ENCODE measurements around the gene HTR1D.

Gene HTR1D

DNA sequence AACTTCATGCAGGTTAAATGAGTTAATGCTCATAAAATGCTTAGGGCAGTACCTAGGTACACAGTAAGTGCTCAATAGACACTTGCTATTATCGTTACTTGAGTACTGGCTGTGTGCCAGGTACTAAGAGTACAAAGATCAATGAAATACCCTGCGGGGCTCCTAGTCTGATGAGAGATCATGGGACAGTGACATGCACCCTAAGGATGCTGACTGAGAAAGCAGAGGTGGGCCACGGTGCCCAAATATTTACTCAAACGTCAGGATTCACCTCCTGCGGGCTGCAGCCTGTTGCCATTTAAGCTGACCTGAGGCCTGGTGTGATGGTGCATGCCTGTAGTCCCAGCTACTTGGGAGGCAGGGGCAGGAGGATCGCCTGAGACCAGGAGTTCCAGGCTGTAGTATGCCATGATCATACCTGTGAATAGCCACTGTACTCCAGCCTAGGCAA, 28.8 kb downstream of the HTR1D start:
- Histone ChIP-seq H4K8ac (ENCODE audit: low read depth, low read length) (no peak overlapping the region), H3K56ac (ENCODE audit: low read length) (no peak overlapping the region), H3K9ac (ENCODE audit: low read length) (no peak overlapping the region), H3K4ac (ENCODE audit: low read depth, low read length) (no peak overlapping the region), H3K27me3 (ENCODE audit: insufficient read depth, low read length, poor library complexity) (no peaks in the 10 kb centered on the region), H3K36me3 (ENCODE audit: control insufficient read depth, insufficient read depth, low read length) (no peaks in the 10 kb centered on the region), H3K4me1 (ENCODE audit: control insufficient read depth, low read depth, low read length) (no peaks in the 10 kb centered on the region), H3K79me1 (ENCODE audit: low read length) (no peaks in the 10 kb centered on the region), H3K23ac (ENCODE audit: low read length) (no peak overlapping the region), H4K5ac (ENCODE audit: low read length) (no peak overlapping the region), H2BK15ac (replicated peaks; ENCODE audit: low read depth) (no peak overlapping the region), H3K79me2 (ENCODE audit: control insufficient read depth, insufficient read depth, low read length) (no peaks in the 10 kb centered on the region), H2BK120ac (ENCODE audit: low read depth, low read length) (no peak overlapping the region), H3K4me3 (ENCODE audit: low read length) (no peak overlapping the region), H3K18ac (ENCODE audit: low read length) (no peak overlapping the region), H3K27ac (ENCODE audit: low read depth, low read length) (no peak overlapping the region), H3K4me2 (ENCODE audit: low read length) (no peak overlapping the region), H2BK5ac (ENCODE audit: low read length) (no peak overlapping the region), H2AK5ac (ENCODE audit: low read length) (no peak overlapping the region)
- DNase-seq, result no peak
- no CpG with 5 or more reads among the region's 6 CpGs for WGBS (ENCODE audit: extremely low coverage, insufficient coverage, low lambda C conversion rate)

- no peak overlapping the region for H3K4me2 ChIP-seq (ENCODE audit: low read length)
- no CpG with 5 or more reads among the region's 5 CpGs for WGBS (ENCODE audit: extremely low coverage, insufficient coverage, low lambda C conversion rate)
- H3K4me1 ChIP-seq (ENCODE audit: control insufficient read depth, low read depth, low read length), result no peaks in the 10 kb centered on the region
- H3K79me2 ChIP-seq (ENCODE audit: control insufficient read depth, insufficient read depth, low read length), result no peaks in the 10 kb centered on the region
- H4K8ac ChIP-seq (ENCODE audit: low read depth, low read length), result no peak overlapping the region
- H3K9ac ChIP-seq (ENCODE audit: low read length), result no peak overlapping the region
- no peak overlapping the region for H3K4ac ChIP-seq (ENCODE audit: low read depth, low read length)
- H3K56ac ChIP-seq (ENCODE audit: low read length), result no peak overlapping the region
- no peak for DNase-seq
- H3K4me3 ChIP-seq (ENCODE audit: low read length), result no peak overlapping the region
- no peak overlapping the region for H2AK5ac ChIP-seq (ENCODE audit: low read length)
- no peak overlapping the region for H2BK120ac ChIP-seq (ENCODE audit: low read depth, low read length)
- H4K5ac ChIP-seq (ENCODE audit: low read length), result no peak overlapping the region
- H3K23ac ChIP-seq (ENCODE audit: low read length), result no peak overlapping the region
- H3K27me3 ChIP-seq (ENCODE audit: insufficient read depth, low read length, poor library complexity), result no peaks in the 10 kb centered on the region
- H3K79me1 ChIP-seq (ENCODE audit: low read length), result no peaks in the 10 kb centered on the region
- no peak overlapping the region for H2BK15ac ChIP-seq (replicated peaks; ENCODE audit: low read depth)
- H2BK5ac ChIP-seq (ENCODE audit: low read length), result no peak overlapping the region
- no peak overlapping the region for H3K27ac ChIP-seq (ENCODE audit: low read depth, low read length)
- no peaks in the 10 kb centered on the region for H3K36me3 ChIP-seq (ENCODE audit: control insufficient read depth, insufficient read depth, low read length)
- no peak overlapping the region for H3K18ac ChIP-seq (ENCODE audit: low read length)
Observed at GRCh38 chr1:23187637-23188036, 29.7 kb downstream of the HTR1D start.

DNA sequence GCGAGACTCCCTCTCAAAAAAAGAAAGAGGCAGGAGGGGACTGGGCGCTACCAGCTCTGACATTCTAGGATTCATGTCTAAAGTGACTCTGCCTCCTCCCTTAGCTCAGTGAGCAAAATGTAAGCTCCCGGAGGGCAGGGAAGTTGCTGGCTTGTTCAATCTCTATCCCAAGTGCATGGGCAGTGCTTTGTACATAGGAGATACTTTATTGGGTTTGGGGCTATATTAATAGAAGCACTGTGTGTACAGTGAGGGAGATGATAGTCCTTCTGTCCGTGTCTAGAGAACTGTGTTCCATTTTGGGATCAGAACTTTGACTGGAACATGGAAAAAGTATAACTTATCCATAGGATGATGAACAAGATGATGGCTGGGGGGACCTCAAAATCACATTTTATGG, 31.9 kb downstream of the HTR1D start:
- Histone ChIP-seq H3K27ac (ENCODE audit: low read depth, low read length) (no peak overlapping the region), H2AK5ac (ENCODE audit: low read length) (no peak overlapping the region), H3K36me3 (ENCODE audit: control insufficient read depth, insufficient read depth, low read length) (no peaks in the 10 kb centered on the region), H2BK5ac (ENCODE audit: low read length) (no peak overlapping the region), H3K4me3 (ENCODE audit: low read length) (no peak overlapping the region), H2BK15ac (replicated peaks; ENCODE audit: low read depth) (no peak overlapping the region), H3K18ac (ENCODE audit: low read length) (no peak overlapping the region), H4K5ac (ENCODE audit: low read length) (no peak overlapping the region), H4K8ac (ENCODE audit: low read depth, low read length) (no peak overlapping the region), H3K79me1 (ENCODE audit: low read length) (no peaks in the 10 kb centered on the region), H3K27me3 (ENCODE audit: insufficient read depth, low read length, poor library complexity) (no peaks in the 10 kb centered on the region), H3K23ac (ENCODE audit: low read length) (no peak overlapping the region), H3K4me2 (ENCODE audit: low read length) (no peak overlapping the region), H3K4me1 (ENCODE audit: control insufficient read depth, low read depth, low read length) (no peaks in the 10 kb centered on the region), H3K79me2 (ENCODE audit: control insufficient read depth, insufficient read depth, low read length) (no peaks in the 10 kb centered on the region), H3K56ac (ENCODE audit: low read length) (no peak overlapping the region), H3K9ac (ENCODE audit: low read length) (no peak overlapping the region), H2BK120ac (ENCODE audit: low read depth, low read length) (no peak overlapping the region), H3K4ac (ENCODE audit: low read depth, low read length) (no peak overlapping the region)
- no CpG with 5 or more reads among the region's 4 CpGs for WGBS (ENCODE audit: extremely low coverage, insufficient coverage, low lambda C conversion rate)
- no peak for DNase-seq

GRCh38 chr1:23184212-23184934, 32.9 kb downstream of the HTR1D start:
- Histone ChIP-seq H3K79me1 (ENCODE audit: low read length) (no peaks in the 10 kb centered on the region), H2AK5ac (ENCODE audit: low read length) (no peak overlapping the region), H3K4ac (ENCODE audit: low read depth, low read length) (no peak overlapping the region), H3K56ac (ENCODE audit: low read length) (no peak overlapping the region), H2BK120ac (ENCODE audit: low read depth, low read length) (no peak overlapping the region), H3K79me2 (ENCODE audit: control insufficient read depth, insufficient read depth, low read length) (no peaks in the 10 kb centered on the region), H3K23ac (ENCODE audit: low read length) (no peak overlapping the region), H3K36me3 (ENCODE audit: control insufficient read depth, insufficient read depth, low read length) (no peaks in the 10 kb centered on the region), H3K27ac (ENCODE audit: low read depth, low read length) (no peak overlapping the region), H3K4me2 (ENCODE audit: low read length) (no peak overlapping the region), H3K4me3 (ENCODE audit: low read length) (no peak overlapping the region), H3K4me1 (ENCODE audit: control insufficient read depth, low read depth, low read length) (no peaks in the 10 kb centered on the region), H3K27me3 (ENCODE audit: insufficient read depth, low read length, poor library complexity) (no peaks in the 10 kb centered on the region), H3K9ac (ENCODE audit: low read length) (no peak overlapping the region), H2BK5ac (ENCODE audit: low read length) (no peak overlapping the region), H3K18ac (ENCODE audit: low read length) (no peak overlapping the region), H4K8ac (ENCODE audit: low read depth, low read length) (no peak overlapping the region), H2BK15ac (replicated peaks; ENCODE audit: low read depth) (no peak overlapping the region), H4K5ac (ENCODE audit: low read length) (no peak overlapping the region)
- DNase-seq, result peak; percentile 80
- no CpG with 5 or more reads among the region's 10 CpGs for WGBS (ENCODE audit: extremely low coverage, insufficient coverage, low lambda C conversion rate)

DNA sequence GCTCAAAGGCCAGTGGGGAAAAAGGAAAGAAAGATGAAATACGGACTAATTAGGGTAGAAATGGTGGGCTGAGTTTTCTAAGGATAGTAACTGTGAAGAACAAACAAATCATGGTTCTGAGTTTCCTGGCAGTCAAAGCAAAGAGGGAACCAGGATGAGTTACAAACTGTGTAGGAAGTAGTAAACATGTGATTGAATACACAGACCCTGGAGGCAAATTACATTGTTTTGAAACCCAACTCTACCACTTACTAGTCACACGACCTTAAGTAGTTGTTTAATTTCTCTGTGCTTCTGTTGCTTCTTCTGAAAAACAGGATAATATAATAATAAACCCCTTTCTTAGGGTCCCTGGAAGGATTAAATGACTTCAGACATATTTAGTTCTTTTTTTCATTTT, 37.4 kb downstream of the HTR1D start:
- H4K8ac ChIP-seq (ENCODE audit: low read depth, low read length), result no peak overlapping the region
- H3K4me1 ChIP-seq (ENCODE audit: control insufficient read depth, low read depth, low read length), result no peaks in the 10 kb centered on the region
- no peak overlapping the region for H3K23ac ChIP-seq (ENCODE audit: low read length)

DNA sequence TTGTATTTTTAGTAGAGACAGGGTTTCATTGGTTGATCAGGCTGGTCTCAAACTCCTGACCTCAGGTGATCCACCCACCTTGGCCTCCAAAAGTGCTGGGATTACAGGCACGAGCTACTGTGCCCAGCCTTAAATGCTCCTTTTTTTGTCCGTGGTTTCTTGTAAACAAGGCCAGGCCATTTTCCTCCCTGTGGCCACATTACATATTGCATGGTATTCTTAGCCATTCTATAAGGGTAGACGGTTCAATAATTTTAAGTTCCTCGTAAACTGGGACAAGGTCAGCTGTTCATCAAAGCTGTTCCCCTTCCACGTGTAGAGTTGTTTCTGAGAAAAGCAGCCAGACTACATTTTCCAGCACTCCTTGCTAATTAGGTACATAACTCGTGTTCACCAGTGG, 38.4 kb downstream of the HTR1D start:
- WGBS (ENCODE audit: extremely low coverage, insufficient coverage, low lambda C conversion rate), result no CpG with 5 or more reads among the region's 6 CpGs

More for the DNA sequence above, 37.4 kb downstream of the HTR1D start:
- Histone ChIP-seq H3K56ac (ENCODE audit: low read length) (no peak overlapping the region), H3K27ac (ENCODE audit: low read depth, low read length) (no peak overlapping the region), H3K27me3 (ENCODE audit: insufficient read depth, low read length, poor library complexity) (no peaks in the 10 kb centered on the region), H3K36me3 (ENCODE audit: control insufficient read depth, insufficient read depth, low read length) (no peaks in the 10 kb centered on the region), H3K79me2 (ENCODE audit: control insufficient read depth, insufficient read depth, low read length) (no peaks in the 10 kb centered on the region), H3K9ac (ENCODE audit: low read length) (no peak overlapping the region), H2BK15ac (replicated peaks; ENCODE audit: low read depth) (no peak overlapping the region), H4K5ac (ENCODE audit: low read length) (no peak overlapping the region), H3K18ac (ENCODE audit: low read length) (no peak overlapping the region), H2BK5ac (ENCODE audit: low read length) (no peak overlapping the region), H3K79me1 (ENCODE audit: low read length) (no peaks in the 10 kb centered on the region), H2BK120ac (ENCODE audit: low read depth, low read length) (no peak overlapping the region), H2AK5ac (ENCODE audit: low read length) (no peak overlapping the region), H3K4me2 (ENCODE audit: low read length) (no peak overlapping the region), H3K4ac (ENCODE audit: low read depth, low read length) (no peak overlapping the region), H3K4me3 (ENCODE audit: low read length) (no peak overlapping the region)
- no peak for DNase-seq
- no CpG with 5 or more reads among the region's 2 CpGs for WGBS (ENCODE audit: extremely low coverage, insufficient coverage, low lambda C conversion rate)

More for the DNA sequence above, 38.4 kb downstream of the HTR1D start:
- no peaks in the 10 kb centered on the region for H3K79me1 ChIP-seq (ENCODE audit: low read length)
- H3K4me3 ChIP-seq (ENCODE audit: low read length), result no peak overlapping the region
- no peak overlapping the region for H3K56ac ChIP-seq (ENCODE audit: low read length)
- H2BK15ac ChIP-seq (replicated peaks; ENCODE audit: low read depth), result no peak overlapping the region
- no peak overlapping the region for H2AK5ac ChIP-seq (ENCODE audit: low read length)
- no peak overlapping the region for H2BK120ac ChIP-seq (ENCODE audit: low read depth, low read length)
- DNase-seq, result no peak
- no peak overlapping the region for H2BK5ac ChIP-seq (ENCODE audit: low read length)
- no peaks in the 10 kb centered on the region for H3K36me3 ChIP-seq (ENCODE audit: control insufficient read depth, insufficient read depth, low read length)
- H3K4me2 ChIP-seq (ENCODE audit: low read length), result no peak overlapping the region
- H4K5ac ChIP-seq (ENCODE audit: low read length), result no peak overlapping the region
- no peak overlapping the region for H3K9ac ChIP-seq (ENCODE audit: low read length)
- no peak overlapping the region for H3K27ac ChIP-seq (ENCODE audit: low read depth, low read length)
- no peaks in the 10 kb centered on the region for H3K4me1 ChIP-seq (ENCODE audit: control insufficient read depth, low read depth, low read length)
- no peaks in the 10 kb centered on the region for H3K79me2 ChIP-seq (ENCODE audit: control insufficient read depth, insufficient read depth, low read length)
- no peak overlapping the region for H3K4ac ChIP-seq (ENCODE audit: low read depth, low read length)
- no peak overlapping the region for H3K23ac ChIP-seq (ENCODE audit: low read length)
- no peak overlapping the region for H4K8ac ChIP-seq (ENCODE audit: low read depth, low read length)
- no peaks in the 10 kb centered on the region for H3K27me3 ChIP-seq (ENCODE audit: insufficient read depth, low read length, poor library complexity)
- no peak overlapping the region for H3K18ac ChIP-seq (ENCODE audit: low read length)

Data from mesendoderm (in vitro differentiated cells).